IMR-90 (cell line): ENCODE data around the gene CDC42EP2. TPM values are rescaled to one million over a fixed set of nuclear protein-coding genes. Genes with fewer than 3 reads are reported as not detected.
A peak's percentile ranks its signal among the peaks of the same experiment; 100 is the strongest.

Experiments used
- ATAC-seq: fragments of 200-7000 bp; cut with Tn5 transposase; 2 replicates; pipeline ENCODE4 v1.9.1; 2020; ENCODE audit warnings: low read depth, mild to moderate bottlenecking, moderate library complexity
- BruUV-seq: library from RNA; stranded (reverse); fragments of 400-500 nt; replicated peaks from 2 replicates; lab custom pipeline; 2021; lab: Mats Ljungman, UMichigan
- CTCF ChIA-PET: fragments of 300-600 bp; formaldehyde crosslinking; extraction: SDS; loops from one replicate; lab custom pipeline; 2021; ENCODE audit warnings: antibody characterized with exemption; lab: Yijun Ruan, JAX
- POLR2A ChIA-PET: fragments of 300-600 bp; sonication (Branson Sonifier 250); formaldehyde crosslinking; loops from one replicate; lab custom pipeline; 2022; ENCODE audit warnings: antibody characterized with exemption; ENCODE audit not compliant: unreplicated experiment; lab: Charles Lee
- DNase-seq: peaks from one replicate; pipeline ENCODE4 v3.0.0; 2013
- H2AFZ ChIP-seq: replicated peaks from 2 replicates; pipeline ENCODE3; 2013; ENCODE audit warnings: low read length, mild to moderate bottlenecking; ENCODE audit not compliant: poor library complexity
- H2AK5ac ChIP-seq: 2 replicates; pipeline ENCODE4 v1.6.1; 2013; ENCODE audit warnings: low read depth, low read length, inconsistent platforms
- H2AK9ac ChIP-seq: replicated peaks from 2 replicates; pipeline ENCODE3; 2013; ENCODE audit warnings: mild to moderate bottlenecking, low read depth, low read length, moderate library complexity; ENCODE audit not compliant: poor library complexity
- H2BK120ac ChIP-seq: 2 replicates; pipeline ENCODE4 v1.6.1; 2013; ENCODE audit warnings: low read depth, low read length, inconsistent platforms
- H2BK15ac ChIP-seq: 3 replicates; pipeline ENCODE4 v1.6.1; 2013; ENCODE audit warnings: low read depth, low read length, inconsistent platforms
- H2BK20ac ChIP-seq: 2 replicates; pipeline ENCODE4 v1.6.1; 2013; ENCODE audit warnings: low read depth, mild to moderate bottlenecking, inconsistent platforms, low read length, moderate library complexity
- H2BK5ac ChIP-seq: 2 replicates; pipeline ENCODE4 v1.6.1; 2013; ENCODE audit warnings: mild to moderate bottlenecking, low read depth, low read length, inconsistent platforms; ENCODE audit not compliant: poor library complexity, severe bottlenecking
- H3K14ac ChIP-seq: replicated peaks from 2 replicates; pipeline ENCODE4 v1.6.1; 2013; ENCODE audit warnings: low read depth, low read length, inconsistent platforms
- H3K18ac ChIP-seq: 2 replicates; pipeline ENCODE4 v1.6.1; 2013; ENCODE audit warnings: low read depth, low read length, control low read depth
- H3K23ac ChIP-seq: 2 replicates; pipeline ENCODE4 v1.6.1; 2013; ENCODE audit warnings: low read depth, low read length, inconsistent platforms
- H3K27ac ChIP-seq: 2 replicates; pipeline ENCODE4 v1.5.1; 2013; ENCODE audit warnings: mild to moderate bottlenecking, control low read depth, low read length; ENCODE audit not compliant: insufficient read depth
- H3K27me3 ChIP-seq: 2 replicates; pipeline ENCODE4 v1.6.1; 2013; ENCODE audit warnings: low read length; ENCODE audit not compliant: control insufficient read depth, insufficient read depth
- H3K36me3 ChIP-seq: 2 replicates; pipeline ENCODE4 v1.6.1; 2013; ENCODE audit warnings: low read length, mixed read lengths; ENCODE audit not compliant: control insufficient read depth, insufficient read depth
- H3K4ac ChIP-seq: 2 replicates; pipeline ENCODE4 v1.6.1; 2013; ENCODE audit warnings: low read depth, low read length, inconsistent platforms
- H3K4me1 ChIP-seq: 2 replicates; pipeline ENCODE4 v1.6.1; 2013; ENCODE audit warnings: low read length, mixed read lengths; ENCODE audit not compliant: control insufficient read depth, insufficient read depth
- H3K4me2 ChIP-seq: 2 replicates; pipeline ENCODE4 v1.6.1; 2013; ENCODE audit warnings: low read depth, mild to moderate bottlenecking, control low read depth, low read length, moderate library complexity
- H3K4me3 ChIP-seq: 2 replicates; pipeline ENCODE4 v1.5.1; 2013; ENCODE audit warnings: low read depth, mild to moderate bottlenecking, control low read depth, low read length, moderate library complexity; ENCODE audit not compliant: insufficient read depth
- H3K56ac ChIP-seq: 2 replicates; pipeline ENCODE4 v1.6.1; 2013; ENCODE audit warnings: low read length, inconsistent platforms; ENCODE audit not compliant: insufficient read depth; ENCODE audit errors: extremely low read depth
- H3K79me1 ChIP-seq, 2 experiments: 2 replicates each; pipeline ENCODE4 v1.6.1; 2013; ENCODE audit warnings: low read length in 2 of 2, inconsistent platforms in 1 of 2, low read depth in 1 of 2
- H3K9ac ChIP-seq: 2 replicates; pipeline ENCODE4 v1.6.1; 2013; ENCODE audit warnings: low read depth, low read length, control low read depth
- H3K9me1 ChIP-seq: 2 replicates; pipeline ENCODE4 v1.6.1; 2013; ENCODE audit warnings: low read length, inconsistent platforms; ENCODE audit not compliant: insufficient read depth
- H3K9me3 ChIP-seq: 2 replicates; pipeline ENCODE4 v1.6.1; 2013; ENCODE audit warnings: low read length; ENCODE audit not compliant: control insufficient read depth, insufficient read depth
- H4K20me1 ChIP-seq: 2 replicates; pipeline ENCODE4 v1.6.1; 2013; ENCODE audit warnings: low read length, inconsistent platforms; ENCODE audit not compliant: insufficient read depth
- H4K5ac ChIP-seq: 2 replicates; pipeline ENCODE4 v1.6.1; 2013; ENCODE audit warnings: mild to moderate bottlenecking, low read depth, low read length, control low read depth
- H4K8ac ChIP-seq, 2 experiments: 2 replicates each; pipeline ENCODE4 v1.6.1; 2013; ENCODE audit warnings: low read depth in 2 of 2, low read length in 2 of 2, control low read depth in 1 of 2, inconsistent platforms in 1 of 2
- H4K91ac ChIP-seq: 2 replicates; pipeline ENCODE4 v1.6.1; 2013; ENCODE audit warnings: low read depth, low read length, inconsistent platforms; ENCODE audit not compliant: insufficient read depth
- BHLHE40 ChIP-seq: fragments of 150-350 bp; IDR thresholded peaks from 2 replicates; pipeline ENCODE4 v1.6.1; 2016; ENCODE audit warnings: mild to moderate bottlenecking, low read depth, low read length
- CEBPB ChIP-seq: IDR thresholded peaks from 2 replicates; pipeline ENCODE4 v1.6.1; 2012; ENCODE audit warnings: low read depth, low read length, improper control_type of control experiment
- CHD1 ChIP-seq: IDR thresholded peaks from 2 replicates; pipeline ENCODE4 v1.6.1; 2012; ENCODE audit warnings: low read depth, low read length, improper control_type of control experiment
- CTCF ChIP-seq: conservative IDR thresholded peaks from 2 replicates; pipeline ENCODE4 v1.5.1; 2012; ENCODE audit warnings: mild to moderate bottlenecking, low read depth, low read length, improper control_type of control experiment
- ELK1 ChIP-seq: fragments of 150-350 bp; IDR thresholded peaks from 2 replicates; pipeline ENCODE4 v1.6.1; 2016; ENCODE audit warnings: low read depth, mild to moderate bottlenecking, low read length, moderate library complexity, borderline replicate concordance
- FOS ChIP-seq: fragments of 150-350 bp; IDR thresholded peaks from 2 replicates; pipeline ENCODE4 v1.6.1; 2016; ENCODE audit warnings: low read depth, low read length
- MXI1 ChIP-seq: IDR thresholded peaks from 2 replicates; pipeline ENCODE4 v1.6.1; 2012; ENCODE audit warnings: low read depth, mild to moderate bottlenecking, low read length, moderate library complexity, borderline replicate concordance
- NFE2L2 ChIP-seq: fragments of 150-350 bp; IDR thresholded peaks from 2 replicates; pipeline ENCODE4 v1.6.1; 2016; ENCODE audit warnings: low read depth, mild to moderate bottlenecking, low read length
- POLR2A ChIP-seq: IDR thresholded peaks from 2 replicates; pipeline ENCODE4 v1.6.1; 2012; ENCODE audit warnings: mild to moderate bottlenecking, low read depth, low read length
- RCOR1 ChIP-seq: IDR thresholded peaks from 2 replicates; pipeline ENCODE4 v1.6.1; 2012; ENCODE audit warnings: mild to moderate bottlenecking, low read length, improper control_type of control experiment; ENCODE audit not compliant: insufficient replicate concordance
- SMC3 ChIP-seq: fragments of 150-350 bp; IDR thresholded peaks from 2 replicates; pipeline ENCODE4 v1.6.1; 2016; ENCODE audit warnings: low read depth, mild to moderate bottlenecking, antibody characterized with exemption, low read length, moderate library complexity
- USF2 ChIP-seq: fragments of 150-350 bp; IDR thresholded peaks from 2 replicates; pipeline ENCODE4 v1.6.1; 2017; ENCODE audit warnings: mild to moderate bottlenecking, antibody characterized with exemption, low read length, low read depth
- WGBS, 2 experiments: methylation state at CpG; one replicate each; pipeline versions ENCODE4 v1.1.5 to v1.1.7; 2013; ENCODE audit warnings: missing lambda C conversion rate in 2 of 2; ENCODE audit not compliant: insufficient read length in 1 of 2; ENCODE audit errors: extremely low coverage in 2 of 2; 5-methylcytosine and 5-hydroxymethylcytosine counted together
- dilution Hi-C: fragments of 300-500 bp; cut with HindIII; formaldehyde crosslinking; loops from one replicate; pipeline ENCODE4 v1.14.3; 2018; ENCODE audit warnings: low sequenced_read_pairs; ENCODE audit not compliant: unreplicated experiment
- in situ Hi-C: fragments of 300-500 bp; cut with MboI; formaldehyde crosslinking; loops from 3 replicates; pipeline ENCODE4 v1.14.3; 2019; ENCODE audit warnings: low sequenced_read_pairs, inconsistent platforms, mixed read lengths
- intact Hi-C: fragments of 100-400 bp; cut with micrococcal nuclease; formaldehyde crosslinking; loops from 2 replicates; pipeline ENCODE4 v1.10.0; 2022
- polyA plus RNA-seq, 3 experiments: library from polyadenylated mRNA; depleted of rRNA; stranded (reverse); fragments of >200 nt; gene quantifications; 2 replicates each; pipeline ENCODE4 v1.2.3, GENCODE V29; 2012; ENCODE audit warnings: low replicate concordance in 1 of 3
- total RNA-seq: library from RNA; depleted of rRNA; stranded (reverse); fragments of >200 nt; gene quantifications from 2 replicates; pipeline ENCODE4 v1.2.3, GENCODE V29; 2012

CDC42EP2 gene
- total and polyA plus RNA-seq, 2 of the 4 experiments (the other 2 are of a cell fraction), result 5.2 to 27.5 TPM

DNA sequence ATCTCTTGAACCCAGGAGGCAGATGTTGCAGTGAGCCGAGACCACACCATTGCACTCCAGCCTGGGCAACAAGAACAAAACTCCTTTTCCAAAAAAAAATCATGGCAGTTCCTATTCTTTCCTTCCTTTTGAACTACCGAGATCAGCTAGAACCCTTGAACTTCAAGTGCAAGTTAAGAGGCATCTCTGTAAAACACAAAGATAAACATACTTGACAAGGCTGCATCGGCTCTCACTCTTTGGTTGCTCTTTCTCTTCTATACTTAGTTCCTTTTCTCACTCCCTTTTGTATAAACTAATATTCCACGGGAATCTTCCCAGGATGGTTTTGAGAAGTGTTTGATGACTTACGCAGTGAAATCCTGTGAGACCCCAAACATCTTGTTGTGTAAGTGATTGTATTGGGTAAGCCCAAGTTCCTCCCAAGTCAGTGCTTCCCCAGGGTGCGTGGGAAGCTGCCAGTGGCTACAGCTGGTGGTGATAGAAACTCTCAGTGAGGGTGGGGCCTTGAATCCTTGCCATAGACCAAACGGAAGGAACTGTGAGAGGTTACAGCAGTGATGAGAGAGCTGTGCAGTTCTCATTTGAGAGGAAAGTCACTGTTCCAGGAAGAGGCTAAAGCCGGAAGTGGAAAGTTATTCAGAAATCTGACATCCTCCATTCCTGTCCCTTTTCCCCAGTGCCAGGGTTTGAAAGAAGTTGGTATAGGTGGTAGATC, 24.1 kb upstream of the CDC42EP2 start:
- peak; percentile 62 for ATAC-seq
- TF ChIP-seq USF2 (no peak), CHD1 (no peak), POLR2A (peak; percentile 73; the same call in 1 of the 2 replicates), FOS (peak; percentile 64; the same call in 1 of the 2 replicates), MXI1 (peak; percentile 47; the same call in 1 of the 2 replicates), NFE2L2 (peak; percentile 26; the same call in 1 of the 2 replicates), SMC3 (no peak; the same call in 1 of the 2 replicates), CTCF (no peak), BHLHE40 (peak; percentile 25), CEBPB (peak; percentile 98), ELK1 (no peak), RCOR1 (peak; percentile 48)

More for the DNA sequence above, 24.1 kb upstream of the CDC42EP2 start:
- Histone ChIP-seq H2BK15ac (peak overlapping the region; percentile 97), H3K4me2 (peak overlapping the region; percentile 45; the same call in 1 of the 2 replicates), H2BK5ac (peak overlapping the region; percentile 99), H3K18ac (peak overlapping the region; percentile 91; the same call in 1 of the 2 replicates), H3K9me1 (peaks cover 19% of the 10 kb centered on the region), H3K4me3 (no peak overlapping the region; the same call in 1 of the 2 replicates), H3K56ac (peak overlapping the region; percentile 94), H3K9me3 (no peaks in the 10 kb centered on the region), H3K79me1 (peaks cover 14 to 45% of the 10 kb centered on the region in 2 experiments), H4K20me1 (no peaks in the 10 kb centered on the region), H3K9ac (peak overlapping the region; percentile 79), H4K5ac (peak overlapping the region; percentile 93; the same call in 1 of the 2 replicates), H3K23ac (peak overlapping the region; percentile 96; the same call in 1 of the 2 replicates), H3K27me3 (no peaks in the 10 kb centered on the region), H4K91ac (peak overlapping the region; percentile 99), H3K4me1 (peaks cover 27% of the 10 kb centered on the region), H2AK5ac (peak overlapping the region; percentile 77; the same call in 1 of the 2 replicates), H3K27ac (peak overlapping the region; percentile 94), H3K36me3 (no peaks in the 10 kb centered on the region; the same call in 1 of the 2 replicates), H2AK9ac (peak overlapping the region; percentile 35), H3K14ac (peak overlapping the region; percentile 96), H2BK20ac (peak overlapping the region; percentile 99), H2BK120ac (peak overlapping the region; percentile 93), H2AFZ (peak overlapping the region; percentile 33), H3K4ac (peak overlapping the region; percentile 94), H4K8ac (peak overlapping the region; percentile 96 to 98)
- dilution Hi-C loops, result no loop called here
- POLR2A ChIA-PET, result interaction anchor here (0.5 kb wide), 1 partner anchor 11 kb away, joined by 3 read pairs; no protein-coding TSS in a partner anchor
- intact Hi-C loops, result loop anchor here (1.0 kb wide), 1 partner anchor 26 kb away; no protein-coding TSS in a partner anchor
- CTCF ChIA-PET, result interaction anchor here (1.0 to 5.4 kb wide), 2 partner anchors 16 to 26 kb away, joined by 3 to 44 read pairs; partner anchors contain the start of gene CDC42EP2
- BruUV-seq, result no TSS peak
- in situ Hi-C loops, result no loop called here
- WGBS, 2 experiments, result 14% methylated on average over 2 of the region's 8 CpGs; no CpG with 5 or more reads in 1 of the 2 experiments
- peak; percentile 100 for DNase-seq
